Measurements from ENCODE around the gene CREB5. TPM values are rescaled to one million over a fixed set of nuclear protein-coding genes. Genes with fewer than 3 reads are reported as not detected.

Gene CREB5
- total RNA-seq, 1 donor from 2014 or later, result 13.6 TPM

DNA sequence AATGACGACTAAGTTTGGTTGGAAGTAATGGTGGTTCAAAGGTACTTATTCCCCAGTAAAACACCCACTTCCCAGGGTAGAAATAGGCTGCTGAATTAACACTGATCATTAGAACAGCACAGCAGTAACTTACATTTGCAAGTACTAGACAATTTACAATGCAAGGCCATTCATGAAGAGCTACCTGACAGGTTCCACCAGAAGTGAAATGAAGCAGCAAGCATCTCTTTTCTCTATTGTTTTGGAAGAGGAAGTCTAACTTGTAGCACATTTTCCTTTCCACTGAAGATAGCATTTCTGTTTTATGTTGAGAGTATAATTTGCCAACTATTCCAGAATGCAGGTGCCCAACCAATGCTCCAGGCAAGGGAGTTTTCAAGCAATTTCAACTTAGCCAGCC is 145.9 kb downstream of the CREB5 start:
- no peaks in the 10 kb centered on the region for H3K36me3 Mint-ChIP-seq
- peaks cover 9% of the 10 kb centered on the region for H3K4me1 Mint-ChIP-seq
- no peaks in the 10 kb centered on the region for H3K9me3 Mint-ChIP-seq
- H3K27ac Mint-ChIP-seq, result no peak overlapping the region
- H3K27me3 Mint-ChIP-seq (ENCODE audit: low read depth), result peaks cover 63% of the 10 kb centered on the region
- no peak for DNase-seq (ENCODE audit: low spot score in 2 of 2, unreplicated experiment in 2 of 2)
- TF ChIP-seq, protein P1, sequence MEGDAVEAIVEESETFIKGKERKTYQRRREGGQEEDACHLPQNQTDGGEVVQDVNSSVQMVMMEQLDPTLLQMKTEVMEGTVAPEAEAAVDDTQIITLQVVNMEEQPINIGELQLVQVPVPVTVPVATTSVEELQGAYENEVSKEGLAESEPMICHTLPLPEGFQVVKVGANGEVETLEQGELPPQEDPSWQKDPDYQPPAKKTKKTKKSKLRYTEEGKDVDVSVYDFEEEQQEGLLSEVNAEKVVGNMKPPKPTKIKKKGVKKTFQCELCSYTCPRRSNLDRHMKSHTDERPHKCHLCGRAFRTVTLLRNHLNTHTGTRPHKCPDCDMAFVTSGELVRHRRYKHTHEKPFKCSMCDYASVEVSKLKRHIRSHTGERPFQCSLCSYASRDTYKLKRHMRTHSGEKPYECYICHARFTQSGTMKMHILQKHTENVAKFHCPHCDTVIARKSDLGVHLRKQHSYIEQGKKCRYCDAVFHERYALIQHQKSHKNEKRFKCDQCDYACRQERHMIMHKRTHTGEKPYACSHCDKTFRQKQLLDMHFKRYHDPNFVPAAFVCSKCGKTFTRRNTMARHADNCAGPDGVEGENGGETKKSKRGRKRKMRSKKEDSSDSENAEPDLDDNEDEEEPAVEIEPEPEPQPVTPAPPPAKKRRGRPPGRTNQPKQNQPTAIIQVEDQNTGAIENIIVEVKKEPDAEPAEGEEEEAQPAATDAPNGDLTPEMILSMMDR (IDR thresholded peaks at IDR 0.05; ENCODE audit: unreplicated experiment), result no peak
- no peak overlapping the region for H3K4me3 Mint-ChIP-seq

DNA sequence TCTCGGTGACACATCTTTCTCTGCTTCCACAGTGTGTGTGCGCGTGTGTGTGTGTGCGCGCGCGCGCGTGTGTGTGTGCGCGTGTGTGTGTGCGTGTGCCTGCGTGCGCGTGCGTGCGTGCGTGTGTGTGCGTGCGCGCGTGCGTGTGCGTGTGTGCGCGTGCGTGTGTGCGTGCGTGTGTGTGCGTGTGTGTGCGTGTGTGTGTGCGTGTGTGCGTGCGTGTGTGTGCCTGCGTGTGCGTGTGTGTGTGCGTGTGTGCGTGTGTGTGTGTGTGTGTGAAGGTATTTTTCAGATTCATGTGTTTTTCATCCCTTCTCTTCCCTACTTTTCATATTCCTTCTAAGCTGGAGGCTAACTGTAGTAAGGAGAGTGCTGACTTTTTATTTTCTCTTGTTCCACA is 148.4 kb downstream of the CREB5 start:
- Mint-ChIP-seq H3K4me1 (peaks cover 9% of the 10 kb centered on the region), H3K4me3 (no peak overlapping the region), H3K27me3 (ENCODE audit: low read depth) (peaks cover 59% of the 10 kb centered on the region), H3K27ac (no peak overlapping the region), H3K9me3 (no peaks in the 10 kb centered on the region), H3K36me3 (no peaks in the 10 kb centered on the region)
- TF ChIP-seq, protein P1 (IDR thresholded peaks at IDR 0.05; ENCODE audit: unreplicated experiment), result no peak
- DNase-seq (ENCODE audit: low spot score in 2 of 2, unreplicated experiment in 2 of 2), result no peak

- H3K27me3 Mint-ChIP-seq (ENCODE audit: low read depth), result peaks cover 33% of the 10 kb centered on the region
- no peak overlapping the region for H3K4me3 Mint-ChIP-seq
- TF ChIP-seq, protein P1 (IDR thresholded peaks at IDR 0.05; ENCODE audit: unreplicated experiment), result no peak
- DNase-seq (ENCODE audit: low spot score in 2 of 2, unreplicated experiment in 2 of 2), result no peak
- H3K9me3 Mint-ChIP-seq, result no peaks in the 10 kb centered on the region
- no peaks in the 10 kb centered on the region for H3K4me1 Mint-ChIP-seq
- no peaks in the 10 kb centered on the region for H3K36me3 Mint-ChIP-seq
- H3K27ac Mint-ChIP-seq, result no peak overlapping the region
Observed at GRCh38 chr7:28564033-28564432, 151.7 kb downstream of the CREB5 start.

DNA sequence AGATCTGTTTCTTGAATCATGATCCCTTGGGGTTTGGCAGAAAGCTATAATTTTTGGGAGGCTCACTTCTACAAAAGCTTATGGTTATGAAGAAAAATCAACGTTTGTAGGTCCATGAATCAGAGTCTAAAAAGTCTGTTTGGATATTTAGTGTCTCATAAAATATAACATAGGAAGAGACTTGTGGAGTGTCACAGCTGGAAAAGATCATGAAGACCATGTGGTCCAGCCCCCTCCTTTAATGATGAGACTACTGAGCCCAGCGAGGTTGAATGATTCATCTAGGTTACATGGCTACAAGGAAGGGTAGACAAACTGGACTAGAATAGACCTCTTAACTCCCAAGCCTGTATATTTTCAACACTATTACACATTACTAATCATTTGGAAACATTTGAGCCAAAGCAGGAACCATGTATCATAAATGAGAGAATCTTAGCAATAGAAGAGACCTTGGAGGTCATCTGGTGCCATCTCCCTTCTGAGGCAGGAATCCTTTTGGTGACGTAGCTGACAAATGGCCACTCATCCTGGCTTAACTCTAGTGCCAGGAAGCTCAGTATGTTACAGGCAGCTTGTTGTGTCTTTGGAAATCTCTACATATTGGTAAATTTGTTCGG is 152.5 kb downstream of the CREB5 start:
- no peaks in the 10 kb centered on the region for H3K36me3 Mint-ChIP-seq
- no peak for DNase-seq (ENCODE audit: low spot score in 2 of 2, unreplicated experiment in 2 of 2)
- TF ChIP-seq, protein P1 (IDR thresholded peaks at IDR 0.05; ENCODE audit: unreplicated experiment), result no peak
- H3K27ac Mint-ChIP-seq, result no peak overlapping the region
- H3K4me3 Mint-ChIP-seq, result no peak overlapping the region
- no peaks in the 10 kb centered on the region for H3K9me3 Mint-ChIP-seq
- peaks cover 30% of the 10 kb centered on the region for H3K27me3 Mint-ChIP-seq (ENCODE audit: low read depth)
- no peaks in the 10 kb centered on the region for H3K4me1 Mint-ChIP-seq

- Mint-ChIP-seq H3K9me3 (no peaks in the 10 kb centered on the region), H3K27ac (no peak overlapping the region), H3K4me3 (no peak overlapping the region), H3K27me3 (ENCODE audit: low read depth) (peaks cover 23% of the 10 kb centered on the region), H3K36me3 (no peaks in the 10 kb centered on the region), H3K4me1 (no peaks in the 10 kb centered on the region)
- TF ChIP-seq, protein P1 (IDR thresholded peaks at IDR 0.05; ENCODE audit: unreplicated experiment), result no peak
- no peak for DNase-seq (ENCODE audit: low spot score in 2 of 2, unreplicated experiment in 2 of 2)
Observed at GRCh38 chr7:28565980-28566379, 153.7 kb downstream of the CREB5 start.

Measured in mesothelial cell of epicardium (in vitro differentiated cells).